Liver (tissue), 9 donors: ENCODE data around the gene AHSG. TPM values are rescaled to one million over a fixed set of nuclear protein-coding genes. Genes with fewer than 3 reads are reported as not detected.

Experiments
- DNase-seq: peaks from one replicate; pipeline ENCODE4 v3.0.0-alpha.2; 2017; ENCODE audit warnings: low spot score
- H3K27ac ChIP-seq, 2 donors: one replicate each; pipeline ENCODE4 v1.7.0; 2013; ENCODE audit warnings: inconsistent platforms in 2 of 2, low read length in 2 of 2, control low read depth in 1 of 2, low read depth in 1 of 2, mild to moderate bottlenecking in 1 of 2
- H3K27me3 ChIP-seq, 4 donors: one replicate each; pipeline versions ENCODE4 v1.6.1 to v1.7.0; 2013; ENCODE audit warnings: low read length in 3 of 4, inconsistent platforms in 1 of 4, mild to moderate bottlenecking in 1 of 4, moderate library complexity in 1 of 4; ENCODE audit not compliant: control insufficient read depth in 4 of 4, insufficient read depth in 4 of 4
- H3K36me3 ChIP-seq, 4 donors: one replicate each; pipeline versions ENCODE4 v1.6.1 to v1.7.0; 2013; ENCODE audit warnings: low read length in 3 of 4, mild to moderate bottlenecking in 3 of 4, low read depth in 1 of 4, moderate library complexity in 1 of 4; ENCODE audit not compliant: control insufficient read depth in 4 of 4, insufficient read depth in 3 of 4
- H3K4me1 ChIP-seq, 4 donors: one replicate each; pipeline versions ENCODE4 v1.6.1 to v1.7.0; 2013; ENCODE audit warnings: low read length in 3 of 4, mild to moderate bottlenecking in 3 of 4, moderate library complexity in 1 of 4; ENCODE audit not compliant: control insufficient read depth in 4 of 4, insufficient read depth in 4 of 4
- H3K4me3 ChIP-seq, 3 donors: one replicate each; pipeline versions ENCODE4 v1.6.1 to v1.7.0; 2013; ENCODE audit warnings: low read length in 3 of 3, control low read depth in 1 of 3, low read depth in 1 of 3, mild to moderate bottlenecking in 1 of 3
- H3K9ac ChIP-seq, 2 donors: one replicate each; pipeline ENCODE4 v1.7.0; 2013; ENCODE audit warnings: low read length in 2 of 2, mild to moderate bottlenecking in 2 of 2, moderate library complexity in 2 of 2, control low read depth in 1 of 2, low read depth in 1 of 2
- H3K9me3 ChIP-seq, 4 donors: one replicate each; pipeline versions ENCODE4 v1.6.1 to v1.7.0; 2013; ENCODE audit warnings: low read length in 3 of 4; ENCODE audit not compliant: control insufficient read depth in 4 of 4
- ATF3 ChIP-seq: IDR thresholded peaks from 2 replicates; pipeline ENCODE4 v1.6.1; 2016; ENCODE audit warnings: antibody characterized with exemption
- CTCF ChIP-seq: fragments of 150-350 bp; IDR thresholded peaks from 2 replicates; pipeline ENCODE4 v1.5.1; 2017; ENCODE audit warnings: improper control_type of control experiment, low read depth, low read length; ENCODE audit not compliant: missing input control
- EGR1 ChIP-seq, 2 donors: IDR thresholded peaks; 2 replicates each; pipeline ENCODE4 v1.6.1; 2016 to 2018; ENCODE audit warnings: antibody characterized with exemption in 2 of 2, low read depth in 2 of 2
- FOXA1 ChIP-seq: IDR thresholded peaks from 2 replicates; pipeline ENCODE4 v1.6.1; 2016; ENCODE audit warnings: antibody characterized with exemption
- FOXA2 ChIP-seq: IDR thresholded peaks from 2 replicates; pipeline ENCODE4 v1.6.1; 2016; ENCODE audit warnings: antibody characterized with exemption
- GABPA ChIP-seq, 2 donors: IDR thresholded peaks in 1 of 2; conservative IDR thresholded peaks in 1 of 2; 2 replicates each; pipeline ENCODE4 v1.6.1; 2016; ENCODE audit warnings: antibody characterized with exemption in 2 of 2, mild to moderate bottlenecking in 1 of 2, moderate library complexity in 1 of 2
- HNF4A ChIP-seq, 2 donors: conservative IDR thresholded peaks; 2 replicates each; pipeline ENCODE4 v1.6.1; 2016; ENCODE audit warnings: antibody characterized with exemption in 2 of 2, mild to moderate bottlenecking in 2 of 2
- HNF4G ChIP-seq: IDR thresholded peaks from 2 replicates; pipeline ENCODE4 v1.6.1; 2016; ENCODE audit warnings: antibody characterized with exemption
- JUND ChIP-seq, 2 donors: IDR thresholded peaks; 2 replicates each; pipeline ENCODE4 v1.6.1; 2016; ENCODE audit warnings: antibody characterized with exemption in 2 of 2
- MAX ChIP-seq: IDR thresholded peaks from 2 replicates; pipeline ENCODE4 v1.6.1; 2016; ENCODE audit warnings: antibody characterized with exemption
- NR2F2 ChIP-seq: IDR thresholded peaks from 2 replicates; pipeline ENCODE4 v1.6.1; 2016; ENCODE audit warnings: antibody characterized with exemption
- RAD21 ChIP-seq, 2 donors: IDR thresholded peaks; 2 replicates each; pipeline ENCODE4 v1.6.1; 2016; ENCODE audit warnings: antibody characterized with exemption in 2 of 2, mild to moderate bottlenecking in 2 of 2
- REST ChIP-seq: IDR thresholded peaks from 2 replicates; pipeline ENCODE4 v1.6.1; 2016; ENCODE audit warnings: antibody characterized with exemption, mild to moderate bottlenecking
- RXRA ChIP-seq, 2 donors: IDR thresholded peaks; 2 replicates each; pipeline ENCODE4 v1.6.1; 2017 to 2018; ENCODE audit warnings: antibody characterized with exemption in 2 of 2, mild to moderate bottlenecking in 1 of 2
- SP1 ChIP-seq: IDR thresholded peaks from 2 replicates; pipeline ENCODE4 v1.6.1; 2018; ENCODE audit warnings: antibody characterized with exemption, mild to moderate bottlenecking
- TAF1 ChIP-seq: conservative IDR thresholded peaks from 2 replicates; pipeline ENCODE4 v1.6.1; 2016; ENCODE audit warnings: antibody characterized with exemption, mild to moderate bottlenecking
- YY1 ChIP-seq: IDR thresholded peaks from 2 replicates; pipeline ENCODE4 v1.6.1; 2016; ENCODE audit warnings: antibody characterized with exemption, mild to moderate bottlenecking
- ZBTB33 ChIP-seq: IDR thresholded peaks from 2 replicates; pipeline ENCODE4 v1.6.1; 2016; ENCODE audit warnings: antibody characterized with exemption
- WGBS: extraction: QIAGEN DNeasy Blood & Tissue Kit; methylation state at CpG from one replicate; pipeline ENCODE4 v1.1.7; 2013; 5-methylcytosine and 5-hydroxymethylcytosine counted together
- polyA plus RNA-seq, 2 donors: library from polyadenylated mRNA; stranded (reverse) in 1 of 2; unstranded in 1 of 2; fragments of 200-250 nt in 1 of 2; fragments of >200 nt in 1 of 2; fragmentation: Nextera tagmentation in 1 of 2; extraction: Ambion mirVana in 1 of 2; gene quantifications; one replicate each; pipeline versions ENCODE4 v1.2.1 to v1.2.3, GENCODE V29; 2013 to 2015
- total RNA-seq, 2 donors: library from RNA; depleted of rRNA; stranded (reverse); fragments of >200 nt; gene quantifications; one replicate each; pipeline ENCODE4 v1.2.3, GENCODE V29; 2014
- donor health status: healthy.
- donor health status: healthy.
- donor health status: healthy.
- donor health status: healthy.
- donor health status: healthy.

The AHSG gene
- total and polyA plus RNA-seq, 4 donors = 965 to 4,470 (median 2,050) TPM

GRCh38 chr3:186639778-186640472 is 27.1 kb downstream of the AHSG start, which contains the start of gene FETUB (continued):
- TF ChIP-seq ATF3 = peak; percentile 37
- TF ChIP-seq YY1 = peak; percentile 15
- no peak for TF ChIP-seq MAX

- Histone ChIP-seq H3K36me3 (peaks cover 0 to 10% (median 0%) of the 10 kb centered on the region in 4 donors), H3K9me3 (no peaks in the 10 kb centered on the region), H3K9ac (peak overlapping the region; percentile 70 to 72), H3K27me3 (no peaks in the 10 kb centered on the region), H3K4me3 (peak overlapping the region; percentile 47 to 82 (median 69)), H3K27ac (peak overlapping the region; percentile 65 to 82), H3K4me1 (peaks cover 4 to 77% (median 54%) of the 10 kb centered on the region in 4 donors)
- no peak for DNase-seq
- no peak for TF ChIP-seq GABPA (IDR thresholded peaks at IDR 0.05 in 1 of 2, conservative IDR thresholded peaks at IDR 0.05 in 1 of 2)
- no peak for TF ChIP-seq TAF1
- no peak for TF ChIP-seq NR2F2
- no peak for TF ChIP-seq JUND (IDR thresholded peaks at IDR 0.05)
- no peak for TF ChIP-seq RAD21 (IDR thresholded peaks at IDR 0.05)
- no peak for TF ChIP-seq ATF3
- TF ChIP-seq SP1 = no peak
- TF ChIP-seq HNF4A (conservative IDR thresholded peaks at IDR 0.05) = peak in 1 of 2 donors; percentile 57
- TF ChIP-seq FOXA2 = no peak
- no peak for TF ChIP-seq MAX
- no peak for TF ChIP-seq REST
- no peak for TF ChIP-seq ZBTB33
- TF ChIP-seq CTCF = no peak
- TF ChIP-seq EGR1 (IDR thresholded peaks at IDR 0.05; ENCODE audit: low read depth in 2 of 2) = no peak
- TF ChIP-seq FOXA1 = peak; percentile 37
- TF ChIP-seq HNF4G = no peak
- no peak for TF ChIP-seq YY1
- peak in 1 of 2 donors; percentile 41 for TF ChIP-seq RXRA (IDR thresholded peaks at IDR 0.05)
- 35% methylated on average over 9 of the region's 9 CpGs for WGBS
Observed at GRCh38 chr3:186640473-186640818, 27.6 kb downstream of the AHSG start.
